Measurements from ENCODE around the gene TOR1AIP2. TPM values are rescaled to one million over a fixed set of nuclear protein-coding genes. Genes with fewer than 3 reads are reported as not detected.
A peak's percentile ranks its signal among the peaks of the same experiment; 100 is the strongest.

Gene TOR1AIP2
- total RNA-seq, 2 donors from 2014 or later: 70.9 to 78.3 TPM

DNA sequence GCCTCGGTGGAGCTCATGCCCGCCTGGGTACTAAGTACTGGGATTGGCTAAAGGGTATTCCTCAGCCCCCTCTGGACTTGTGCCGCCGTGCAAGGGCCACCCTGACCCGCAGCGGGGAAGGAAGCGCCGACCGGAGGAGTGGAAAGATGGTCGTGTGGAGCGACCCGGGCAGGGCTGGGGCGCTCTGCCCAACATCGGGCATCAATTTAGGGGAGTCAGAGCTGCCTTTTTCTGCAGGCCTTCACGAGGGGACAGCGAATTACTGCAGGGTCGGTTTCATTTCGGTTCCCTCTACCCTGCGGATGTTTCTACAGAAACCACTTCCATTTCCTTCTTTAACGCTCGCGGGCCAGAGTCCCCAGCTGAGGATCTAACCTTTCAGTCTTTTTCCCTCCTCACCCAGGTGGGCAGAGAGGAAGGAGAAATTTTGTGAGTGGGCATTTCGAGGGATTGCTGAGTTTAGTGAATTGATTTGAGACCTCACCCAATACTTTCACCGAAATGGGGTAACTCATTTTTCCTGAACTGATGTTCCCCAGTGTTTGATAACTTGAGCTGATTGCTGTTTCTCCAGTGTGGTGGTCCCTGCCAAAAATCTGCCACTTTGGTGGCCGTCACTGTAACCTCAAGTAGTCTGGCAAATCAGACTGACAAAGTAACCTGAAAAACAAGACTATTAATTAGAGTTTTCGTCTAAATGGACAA, 5.6 kb upstream of the TOR1AIP2 start:
- Histone ChIP-seq H3K9me3 (ENCODE audit: control insufficient read depth, low read length) (no peaks in the 10 kb centered on the region), H3K27ac (ENCODE audit: low read depth, low read length) (peak overlapping the region; percentile 99), H3K36me3 (ENCODE audit: control insufficient read depth, insufficient read depth, low read length) (peaks cover 28% of the 10 kb centered on the region), H3K4me1 (ENCODE audit: control insufficient read depth, insufficient read depth, low read length) (peaks cover 3% of the 10 kb centered on the region), H3K4me3 (ENCODE audit: low read length) (peak overlapping the region; percentile 99), H3K9ac (ENCODE audit: extremely low read depth, low read length, poor library complexity, severe bottlenecking) (peak overlapping the region; percentile 96), H3K27me3 (ENCODE audit: control insufficient read depth, insufficient read depth, low read length, poor library complexity, severe bottlenecking) (no peaks in the 10 kb centered on the region)
- Mint-ChIP-seq H3K36me3 (ENCODE audit: low read depth) (peaks cover 5% of the 10 kb centered on the region), H3K27me3 (ENCODE audit: insufficient read depth) (no peaks in the 10 kb centered on the region), H3K27ac (peak overlapping the region; percentile 100), H3K4me3 (peak overlapping the region; percentile 91), H3K4me1 (peaks cover 12% of the 10 kb centered on the region), H3K9me3 (no peaks in the 10 kb centered on the region)
- DNase-seq: no peak
- TF ChIP-seq, protein P1, sequence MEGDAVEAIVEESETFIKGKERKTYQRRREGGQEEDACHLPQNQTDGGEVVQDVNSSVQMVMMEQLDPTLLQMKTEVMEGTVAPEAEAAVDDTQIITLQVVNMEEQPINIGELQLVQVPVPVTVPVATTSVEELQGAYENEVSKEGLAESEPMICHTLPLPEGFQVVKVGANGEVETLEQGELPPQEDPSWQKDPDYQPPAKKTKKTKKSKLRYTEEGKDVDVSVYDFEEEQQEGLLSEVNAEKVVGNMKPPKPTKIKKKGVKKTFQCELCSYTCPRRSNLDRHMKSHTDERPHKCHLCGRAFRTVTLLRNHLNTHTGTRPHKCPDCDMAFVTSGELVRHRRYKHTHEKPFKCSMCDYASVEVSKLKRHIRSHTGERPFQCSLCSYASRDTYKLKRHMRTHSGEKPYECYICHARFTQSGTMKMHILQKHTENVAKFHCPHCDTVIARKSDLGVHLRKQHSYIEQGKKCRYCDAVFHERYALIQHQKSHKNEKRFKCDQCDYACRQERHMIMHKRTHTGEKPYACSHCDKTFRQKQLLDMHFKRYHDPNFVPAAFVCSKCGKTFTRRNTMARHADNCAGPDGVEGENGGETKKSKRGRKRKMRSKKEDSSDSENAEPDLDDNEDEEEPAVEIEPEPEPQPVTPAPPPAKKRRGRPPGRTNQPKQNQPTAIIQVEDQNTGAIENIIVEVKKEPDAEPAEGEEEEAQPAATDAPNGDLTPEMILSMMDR (conservative IDR thresholded peaks at IDR 0.05): no peak
- WGBS, 2 experiments (ENCODE audit: insufficient coverage in 1 of 2, insufficient read length in 1 of 2): 0% methylated on average over 12 to 25 of the region's 26 CpGs

DNA sequence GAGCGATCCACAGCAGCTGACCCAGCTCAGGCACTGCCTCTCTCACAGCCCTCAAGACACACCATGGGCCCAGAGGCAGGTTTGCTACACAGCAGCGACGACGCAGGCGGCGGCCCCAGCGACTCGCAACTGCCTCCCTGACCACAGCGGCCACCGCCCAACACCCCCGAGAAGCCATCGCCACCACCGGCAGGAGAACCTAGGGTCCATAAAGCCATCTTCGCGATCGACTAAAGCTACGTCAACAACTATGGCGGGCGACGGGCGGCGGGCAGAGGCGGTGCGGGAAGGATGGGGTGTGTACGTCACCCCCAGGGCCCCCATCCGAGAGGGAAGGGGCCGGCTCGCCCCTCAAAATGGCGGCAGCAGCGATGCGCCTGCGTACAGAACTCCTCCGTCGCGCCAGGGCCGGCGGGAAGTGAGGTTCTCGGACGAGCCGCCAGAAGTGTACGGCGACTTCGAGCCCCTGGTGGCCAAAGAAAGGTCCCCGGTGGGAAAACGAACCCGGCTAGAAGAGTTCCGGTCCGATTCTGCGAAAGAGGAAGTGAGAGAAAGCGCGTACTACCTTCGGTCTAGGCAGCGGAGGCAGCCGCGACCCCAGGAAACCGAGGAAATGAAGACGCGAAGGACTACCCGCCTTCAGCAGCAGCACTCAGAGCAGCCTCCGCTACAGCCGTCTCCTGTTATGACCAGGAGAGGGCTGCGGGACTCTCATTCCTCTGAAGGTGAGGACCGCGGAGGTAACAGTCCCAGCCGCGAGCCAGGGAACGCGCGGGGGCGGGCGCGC, 4.8 kb upstream of the TOR1AIP2 start, which contains the start of gene TOR1AIP1:
TOR1AIP1 (plus strand) TSS at position 33 of the 787 bp plus-strand sequence; CDS start at position 251, 218 bp downstream.
- Mint-ChIP-seq H3K9me3 (no peaks in the 10 kb centered on the region), H3K27me3 (ENCODE audit: insufficient read depth) (no peaks in the 10 kb centered on the region), H3K4me3 (peak within 1 kb of the TSS; percentile 91), H3K27ac (peak within 1 kb of the TSS; percentile 100), H3K36me3 (ENCODE audit: low read depth) (peaks cover 5% of the 10 kb centered on the region), H3K4me1 (peaks cover 12% of the 10 kb centered on the region)
- Histone ChIP-seq H3K36me3 (ENCODE audit: control insufficient read depth, insufficient read depth, low read length) (peaks cover 28% of the 10 kb centered on the region), H3K27me3 (ENCODE audit: control insufficient read depth, insufficient read depth, low read length, poor library complexity, severe bottlenecking) (no peaks in the 10 kb centered on the region), H3K27ac (ENCODE audit: low read depth, low read length) (peak within 1 kb of the TSS; percentile 99), H3K4me1 (ENCODE audit: control insufficient read depth, insufficient read depth, low read length) (peaks cover 3% of the 10 kb centered on the region), H3K9me3 (ENCODE audit: control insufficient read depth, low read length) (no peaks in the 10 kb centered on the region), H3K9ac (ENCODE audit: extremely low read depth, low read length, poor library complexity, severe bottlenecking) (peak within 1 kb of the TSS; percentile 96), H3K4me3 (ENCODE audit: low read length) (peak within 1 kb of the TSS; percentile 99)
- DNase-seq: peak; percentile 99
- TF ChIP-seq, protein P1 (conservative IDR thresholded peaks at IDR 0.05): peak; percentile 66
- 0 to 2% methylated on average over 31 to 72 of the region's 72 CpGs for WGBS, 2 experiments (ENCODE audit: insufficient coverage in 1 of 2, insufficient read length in 1 of 2)

DNA sequence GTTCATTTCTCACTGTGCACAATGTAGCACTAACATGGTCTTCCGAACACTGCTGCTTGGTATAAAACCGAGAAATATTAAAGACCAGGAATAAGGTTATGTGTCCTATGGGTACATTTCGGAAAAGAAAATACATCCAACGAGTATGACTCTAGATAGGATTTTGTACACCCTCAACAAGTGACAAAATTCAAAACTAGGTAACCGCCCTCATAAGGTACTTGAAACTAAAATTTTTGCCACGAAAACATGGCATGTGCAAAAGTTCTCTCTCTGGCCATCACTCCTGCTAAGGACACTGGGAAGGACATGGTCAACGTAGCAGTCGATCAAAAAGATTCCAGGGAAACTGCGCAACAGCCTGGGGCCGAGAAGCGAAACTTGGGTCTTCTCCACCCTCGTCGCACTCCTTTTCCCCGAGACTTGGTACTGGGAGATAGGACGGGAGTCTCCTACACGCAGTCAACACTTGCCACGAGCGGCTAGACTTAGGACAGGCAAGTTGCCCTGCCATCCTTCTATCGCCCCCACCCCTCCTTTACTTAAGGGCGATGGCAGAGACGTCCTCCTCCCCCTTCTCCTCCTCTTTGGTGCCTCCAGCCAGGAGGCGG, 4.1 kb upstream of the TOR1AIP2 start:
- Histone ChIP-seq H3K9ac (ENCODE audit: extremely low read depth, low read length, poor library complexity, severe bottlenecking) (peak overlapping the region; percentile 96), H3K4me3 (ENCODE audit: low read length) (peak overlapping the region; percentile 99), H3K36me3 (ENCODE audit: control insufficient read depth, insufficient read depth, low read length) (peaks cover 25% of the 10 kb centered on the region), H3K27me3 (ENCODE audit: control insufficient read depth, insufficient read depth, low read length, poor library complexity, severe bottlenecking) (no peaks in the 10 kb centered on the region), H3K4me1 (ENCODE audit: control insufficient read depth, insufficient read depth, low read length) (peaks cover 3% of the 10 kb centered on the region), H3K9me3 (ENCODE audit: control insufficient read depth, low read length) (no peaks in the 10 kb centered on the region), H3K27ac (ENCODE audit: low read depth, low read length) (peak overlapping the region; percentile 99)
- Mint-ChIP-seq H3K9me3 (no peaks in the 10 kb centered on the region), H3K27me3 (ENCODE audit: insufficient read depth) (no peaks in the 10 kb centered on the region), H3K36me3 (ENCODE audit: low read depth) (peaks cover 5% of the 10 kb centered on the region), H3K4me1 (peaks cover 12% of the 10 kb centered on the region), H3K27ac (peak overlapping the region; percentile 100), H3K4me3 (peak overlapping the region; percentile 91)
- WGBS, 2 experiments (ENCODE audit: insufficient coverage in 1 of 2, insufficient read length in 1 of 2): 11 to 36% methylated on average over 9 to 22 of the region's 22 CpGs
- DNase-seq: no peak
- TF ChIP-seq, protein P1 (conservative IDR thresholded peaks at IDR 0.05): no peak
